Measurements from ENCODE around the gene LTN1. TPM values are rescaled to one million over a fixed set of nuclear protein-coding genes. Genes with fewer than 3 reads are reported as not detected.
A peak's percentile ranks its signal among the peaks of the same experiment; 100 is the strongest.

LTN1 gene
- polyA plus RNA-seq, 2 of the 4 experiments (the other 2 are of a cell fraction): 6.9 to 12.3 TPM

- no peak overlapping the region for H3K4me3 ChIP-seq
- H3K4me2 ChIP-seq: no peak overlapping the region
- no peak for ATAC-seq
- H3K27ac ChIP-seq: no peak overlapping the region
- ChIA-PET CTCF (interaction anchor here (0.8 kb wide), 1 partner anchor 10 kb away, joined by 3 read pairs; no protein-coding TSS in a partner anchor), POLR2A (interaction anchor here (0.7 kb wide), 1 partner anchor 11 kb away, joined by 3 read pairs; the partner anchor contains the start of gene RWDD2B)
- WGBS (ENCODE audit: missing lambda C conversion rate): 71% methylated on average over 3 of the region's 3 CpGs
- H3K9me3 ChIP-seq: no peaks in the 10 kb centered on the region
- DNase-seq (ENCODE audit: low read depth in 1 of 2, low spot score in 1 of 2): no peak
- no peak for TF ChIP-seq CHD4 (IDR thresholded peaks at IDR 0.05; ENCODE audit: borderline replicate concordance)
- TF ChIP-seq CEBPB (IDR thresholded peaks at IDR 0.05): no peak
- TF ChIP-seq POLR2A (IDR thresholded peaks at IDR 0.05; ENCODE audit: low read length): no peak
- no peak for FAIRE-seq
- no peaks in the 10 kb centered on the region for H3K4me1 ChIP-seq
Observed at GRCh38 chr21:29007810-29008209, 15.1 kb upstream of the LTN1 start.

GRCh38 chr21:29007135-29007534, 14.5 kb upstream of the LTN1 start:
- H3K4me2 ChIP-seq: no peak overlapping the region
- H3K27ac ChIP-seq: no peak overlapping the region
- H3K4me3 ChIP-seq: no peak overlapping the region
- ATAC-seq (no peak), FAIRE-seq (no peak), DNase-seq (ENCODE audit: low read depth in 1 of 2, low spot score in 1 of 2) (no peak)
- TF ChIP-seq FOSL2 (IDR thresholded peaks at IDR 0.05) (no peak), FOSL2 (CRISPR knock-in tag; IDR thresholded peaks at IDR 0.05) (no peak), MAFK (IDR thresholded peaks at IDR 0.05; ENCODE audit: partially characterized antibody) (peak; percentile 63)
- no peaks in the 10 kb centered on the region for H3K9me3 ChIP-seq
- POLR2A ChIA-PET: no interaction called here
- H3K4me1 ChIP-seq: no peaks in the 10 kb centered on the region
- 92% methylated on average over 3 of the region's 3 CpGs for WGBS (ENCODE audit: missing lambda C conversion rate)
- CTCF ChIA-PET: no interaction called here

- POLR2A ChIA-PET: interaction anchor here (1.0 kb wide), 2 partner anchors 19 to 68 kb away, joined by 4 to 5 read pairs; partner anchors contain the start of genes CCT8 and USP16
- DNase-seq (ENCODE audit: low read depth in 1 of 2, low spot score in 1 of 2) (no peak), FAIRE-seq (no peak), ATAC-seq (no peak)
- TF ChIP-seq ZC3H11A (IDR thresholded peaks at IDR 0.05) (no peak), CBX2 (IDR thresholded peaks at IDR 0.05; ENCODE audit: borderline replicate concordance, low read depth) (no peak), FOXS1 (CRISPR knock-in tag; IDR thresholded peaks at IDR 0.05) (no peak), CEBPB (IDR thresholded peaks at IDR 0.05) (no peak), NFE2L2 (conservative IDR thresholded peaks at IDR 0.05; ENCODE audit: low read length) (no peak), POLR2AphosphoS2 (conservative IDR thresholded peaks at IDR 0.05; ENCODE audit: low read length) (no peak), MAZ (IDR thresholded peaks at IDR 0.05; ENCODE audit: borderline replicate concordance, low read depth, low read length) (no peak), CHD2 (IDR thresholded peaks at IDR 0.05; ENCODE audit: low read length, partially characterized antibody) (no peak), NR3C1 (IDR thresholded peaks at IDR 0.05) (no peak), ZNF302 (CRISPR knock-in tag; IDR thresholded peaks at IDR 0.05) (no peak), RARB (CRISPR knock-in tag; IDR thresholded peaks at IDR 0.05) (no peak), GATA3 (IDR thresholded peaks at IDR 0.05; ENCODE audit: borderline replicate concordance) (no peak), JUNB (IDR thresholded peaks at IDR 0.05) (no peak), NPAS2 (CRISPR knock-in tag; IDR thresholded peaks at IDR 0.05; ENCODE audit: borderline replicate concordance) (no peak), TFCP2L1 (CRISPR knock-in tag; IDR thresholded peaks at IDR 0.05) (no peak), EHF (CRISPR knock-in tag; IDR thresholded peaks at IDR 0.05) (no peak), RNF2 (IDR thresholded peaks at IDR 0.05; ENCODE audit: borderline replicate concordance, low read depth) (no peak), SMC3 (IDR thresholded peaks at IDR 0.05) (no peak)
- WGBS (ENCODE audit: missing lambda C conversion rate): 95% methylated on average over 6 of the region's 6 CpGs
- Histone ChIP-seq H3K4me1 (no peaks in the 10 kb centered on the region), H3K27ac (no peak overlapping the region), H3K4me2 (no peak overlapping the region), H3K4me3 (no peak overlapping the region), H3K9me3 (no peaks in the 10 kb centered on the region)
- CTCF ChIA-PET: interaction anchor here (0.7 kb wide), 1 partner anchor 16 kb away, joined by 3 read pairs; no protein-coding TSS in a partner anchor
Observed at GRCh38 chr21:29005696-29006095, 13.0 kb upstream of the LTN1 start.

GRCh38 chr21:29002442-29003144, 9.9 kb upstream of the LTN1 start:
- 1% methylated on average over 33 of the region's 41 CpGs for WGBS (ENCODE audit: missing lambda C conversion rate)
- Histone ChIP-seq H3K4me2 (peak overlapping the region; percentile 89), H3K4me3 (peak overlapping the region; percentile 81), H3K4me1 (no peaks in the 10 kb centered on the region), H3K9me3 (no peaks in the 10 kb centered on the region), H3K27ac (peak overlapping the region; percentile 86 to 93)
- POLR2A ChIA-PET: interaction anchor here (0.5 to 1.7 kb wide), 13 partner anchors 10 to 161 kb away, joined by 3 to 49 read pairs (median 6); partner anchors contain the start of genes LTN1, RWDD2B and USP16
- CTCF ChIA-PET: no interaction called here
- DNase-seq (ENCODE audit: low read depth in 1 of 2, low spot score in 1 of 2): peak; percentile 84 to 96
- peak; percentile 100 for ATAC-seq
- no peak for FAIRE-seq
- TF ChIP-seq HMGXB4 (CRISPR knock-in tag; IDR thresholded peaks at IDR 0.05; ENCODE audit: borderline replicate concordance) (no peak), RFX5 (IDR thresholded peaks at IDR 0.05) (0 out of 2 replicates have a peak, but pooled peaks have one; percentile 20), ATOH8 (CRISPR knock-in tag; IDR thresholded peaks at IDR 0.05; ENCODE audit: low read depth) (peak; percentile 30; the same call in 1 of the 2 replicates), NR3C1 (IDR thresholded peaks at IDR 0.05) (no peak), JUNB (IDR thresholded peaks at IDR 0.05) (no peak), TP53 (CRISPR knock-in tag; IDR thresholded peaks at IDR 0.05) (peak; percentile 73; the same call in 1 of the 2 replicates), BCL3 (IDR thresholded peaks at IDR 0.05) (peak; percentile 73; the same call in 1 of the 3 replicates), SMC3 (IDR thresholded peaks at IDR 0.05) (no peak), HOXA7 (CRISPR knock-in tag; IDR thresholded peaks at IDR 0.05) (no peak), MAZ (IDR thresholded peaks at IDR 0.05; ENCODE audit: borderline replicate concordance, low read depth, low read length) (0 out of 2 replicates have a peak, but pooled peaks have one; percentile 34)

All from A549 (cell line).